ENCODE data around the gene SPTLC3. TPM values are rescaled to one million over a fixed set of nuclear protein-coding genes. Genes with fewer than 3 reads are reported as not detected.

The SPTLC3 gene
- total and polyA plus RNA-seq, 2 experiments from 2014 or later, result 36.3 to 47.6 TPM

- Histone ChIP-seq H3K9me3 (ENCODE audit: low read depth) (no peaks in the 10 kb centered on the region), H3K4me1 (ENCODE audit: insufficient read depth) (no peaks in the 10 kb centered on the region), H3K79me2 (no peaks in the 10 kb centered on the region), H3K4me2 (no peak overlapping the region), H3K36me3 (replicated peaks; ENCODE audit: insufficient read depth, low read depth) (no peaks in the 10 kb centered on the region), H3K27ac (no peak overlapping the region), H3K4me3 (no peak overlapping the region), H3K9me2 (replicated peaks; ENCODE audit: insufficient read depth) (no peaks in the 10 kb centered on the region), H4K20me1 (ENCODE audit: insufficient read depth, poor library complexity, severe bottlenecking) (no peaks in the 10 kb centered on the region), H3K27me3 (no peaks in the 10 kb centered on the region), H2AFZ (no peak overlapping the region)
- WGBS (ENCODE audit: low lambda C conversion rate, missing lambda C conversion rate), result 82% methylated on average over 3 of the region's 3 CpGs
- DNase-seq (ENCODE audit: low spot score), result no peak
- no peak for TF ChIP-seq EZH2phosphoT487 (IDR thresholded peaks at IDR 0.05; ENCODE audit: low read depth, severe bottlenecking, unreplicated experiment)
- no peak for TF ChIP-seq CTCF (IDR thresholded peaks at IDR 0.05; ENCODE audit: poor library complexity)
- TF ChIP-seq EZH2 (IDR thresholded peaks at IDR 0.05; ENCODE audit: borderline replicate concordance), result no peak
These were observed 105.0 kb downstream of the SPTLC3 start for GRCh38 chr20:13113731-13114130.

- no peak overlapping the region for H3K4me2 ChIP-seq
- H2AFZ ChIP-seq, result no peak overlapping the region
- H3K79me2 ChIP-seq, result no peaks in the 10 kb centered on the region
- H3K4me1 ChIP-seq (ENCODE audit: insufficient read depth), result no peaks in the 10 kb centered on the region
- H3K27ac ChIP-seq, result no peak overlapping the region
- H3K9me2 ChIP-seq (replicated peaks; ENCODE audit: insufficient read depth), result no peaks in the 10 kb centered on the region
- no peaks in the 10 kb centered on the region for H3K27me3 ChIP-seq
- TF ChIP-seq EZH2 (IDR thresholded peaks at IDR 0.05; ENCODE audit: borderline replicate concordance), result no peak
- no peaks in the 10 kb centered on the region for H4K20me1 ChIP-seq (ENCODE audit: insufficient read depth, poor library complexity, severe bottlenecking)
- no peaks in the 10 kb centered on the region for H3K9me3 ChIP-seq (ENCODE audit: low read depth)
- H3K36me3 ChIP-seq (replicated peaks; ENCODE audit: insufficient read depth, low read depth), result no peaks in the 10 kb centered on the region
- DNase-seq (ENCODE audit: low spot score), result no peak
- H3K4me3 ChIP-seq, result no peak overlapping the region
- 88% methylated on average over 2 of the region's 2 CpGs for WGBS (ENCODE audit: low lambda C conversion rate, missing lambda C conversion rate)
These were observed 108.4 kb downstream of the SPTLC3 start for GRCh38 chr20:13117200-13117599.

GRCh38 chr20:13118676-13119075 is 109.9 kb downstream of the SPTLC3 start:
- WGBS (ENCODE audit: low lambda C conversion rate, missing lambda C conversion rate), result 76% methylated on average over 1 of the region's 1 CpG
- Histone ChIP-seq H3K4me2 (no peak overlapping the region), H3K4me3 (no peak overlapping the region), H4K20me1 (ENCODE audit: insufficient read depth, poor library complexity, severe bottlenecking) (no peaks in the 10 kb centered on the region), H3K27me3 (no peaks in the 10 kb centered on the region), H3K9me2 (replicated peaks; ENCODE audit: insufficient read depth) (no peaks in the 10 kb centered on the region), H3K36me3 (replicated peaks; ENCODE audit: insufficient read depth, low read depth) (no peaks in the 10 kb centered on the region), H2AFZ (no peak overlapping the region), H3K27ac (no peak overlapping the region), H3K4me1 (ENCODE audit: insufficient read depth) (no peaks in the 10 kb centered on the region), H3K79me2 (no peaks in the 10 kb centered on the region), H3K9me3 (ENCODE audit: low read depth) (no peaks in the 10 kb centered on the region)
- DNase-seq (ENCODE audit: low spot score), result no peak
- TF ChIP-seq EZH2phosphoT487 (IDR thresholded peaks at IDR 0.05; ENCODE audit: low read depth, severe bottlenecking, unreplicated experiment) (no peak), CTCF (IDR thresholded peaks at IDR 0.05; ENCODE audit: poor library complexity) (no peak), EZH2 (IDR thresholded peaks at IDR 0.05; ENCODE audit: borderline replicate concordance) (no peak)

- Histone ChIP-seq H3K9me2 (replicated peaks; ENCODE audit: insufficient read depth) (no peaks in the 10 kb centered on the region), H3K4me1 (ENCODE audit: insufficient read depth) (no peaks in the 10 kb centered on the region), H3K36me3 (replicated peaks; ENCODE audit: insufficient read depth, low read depth) (no peaks in the 10 kb centered on the region), H3K4me2 (no peak overlapping the region), H3K9me3 (ENCODE audit: low read depth) (no peaks in the 10 kb centered on the region), H2AFZ (no peak overlapping the region), H4K20me1 (ENCODE audit: insufficient read depth, poor library complexity, severe bottlenecking) (no peaks in the 10 kb centered on the region), H3K79me2 (no peaks in the 10 kb centered on the region), H3K4me3 (no peak overlapping the region), H3K27me3 (no peaks in the 10 kb centered on the region), H3K27ac (no peak overlapping the region)
- WGBS (ENCODE audit: low lambda C conversion rate, missing lambda C conversion rate), result 25% methylated on average over 6 of the region's 6 CpGs
- DNase-seq (ENCODE audit: low spot score), result peak; percentile 79
- TF ChIP-seq CTCF (IDR thresholded peaks at IDR 0.05; ENCODE audit: poor library complexity), result peak; percentile 91
- no peak for TF ChIP-seq EZH2phosphoT487 (IDR thresholded peaks at IDR 0.05; ENCODE audit: low read depth, severe bottlenecking, unreplicated experiment)
- TF ChIP-seq EZH2 (IDR thresholded peaks at IDR 0.05; ENCODE audit: borderline replicate concordance), result no peak
These were observed 110.8 kb downstream of the SPTLC3 start for GRCh38 chr20:13119583-13119982.
